Measurements from ENCODE around the gene PSMD11.
"Not testable (repeated sequence)": the region's sequence is repeated elsewhere in the genome, so short reads cannot be mapped to it uniquely, and the experiment has no call there.

Gene PSMD11

GRCh38 chr17:32519228-32520103 lies 75.2 kb downstream of the PSMD11 start:
- peak; percentile 58 for DNase-seq (ENCODE audit: extremely low spot score)
- CTCF ChIA-PET: no interaction called here
- no peak for TF ChIP-seq LEF1 (IDR thresholded peaks at IDR 0.05; ENCODE audit: borderline replicate concordance)
- no peak for TF ChIP-seq FOXA1 (IDR thresholded peaks at IDR 0.05)
- no peak for TF ChIP-seq PKNOX1 (IDR thresholded peaks at IDR 0.05)
- no peak for TF ChIP-seq SP1 (IDR thresholded peaks at IDR 0.05)
- no peak for TF ChIP-seq HDGF (IDR thresholded peaks at IDR 0.05; ENCODE audit: borderline replicate concordance)
- no peak for TF ChIP-seq L3MBTL2 (conservative IDR thresholded peaks at IDR 0.05)
- TF ChIP-seq ARNT (IDR thresholded peaks at IDR 0.05): no peak
- TF ChIP-seq SUZ12 (IDR thresholded peaks at IDR 0.05): no peak
- TF ChIP-seq CTBP1 (IDR thresholded peaks at IDR 0.05; ENCODE audit: borderline replicate concordance): no peak
- TF ChIP-seq TARDBP (IDR thresholded peaks at IDR 0.05): no peak
- TF ChIP-seq FOXM1 (IDR thresholded peaks at IDR 0.05; ENCODE audit: borderline replicate concordance): no peak
- no peak for TF ChIP-seq FOXK2 (IDR thresholded peaks at IDR 0.05)
- TF ChIP-seq ZNF384 (IDR thresholded peaks at IDR 0.05): no peak
- TF ChIP-seq BHLHE40 (IDR thresholded peaks at IDR 0.05; ENCODE audit: borderline replicate concordance): no peak
- TF ChIP-seq ELF4 (IDR thresholded peaks at IDR 0.05): no peak
- no peak for TF ChIP-seq NFRKB (IDR thresholded peaks at IDR 0.05)
- POLR2A ChIA-PET: interaction anchor here (0.8 to 1.1 kb wide), 2 partner anchors 23 to 32 kb away, joined by 3 to 5 read pairs; partner anchors contain the start of gene CDK5R1

GRCh38 chr17:32520104-32520701 lies 75.9 kb downstream of the PSMD11 start:
- POLR2A ChIA-PET: interaction anchor here (0.8 to 1.1 kb wide), 2 partner anchors 24 to 33 kb away, joined by 3 to 5 read pairs; partner anchors contain the start of gene CDK5R1
- CTCF ChIA-PET: no interaction called here
- DNase-seq (ENCODE audit: extremely low spot score): no peak
- TF ChIP-seq FOXM1 (IDR thresholded peaks at IDR 0.05; ENCODE audit: borderline replicate concordance) (no peak), TARDBP (IDR thresholded peaks at IDR 0.05) (no peak), ELF4 (IDR thresholded peaks at IDR 0.05) (no peak), HDGF (IDR thresholded peaks at IDR 0.05; ENCODE audit: borderline replicate concordance) (no peak), CTBP1 (IDR thresholded peaks at IDR 0.05; ENCODE audit: borderline replicate concordance) (no peak), L3MBTL2 (conservative IDR thresholded peaks at IDR 0.05) (no peak), ARNT (IDR thresholded peaks at IDR 0.05) (no peak), SUZ12 (IDR thresholded peaks at IDR 0.05) (no peak), FOXA1 (IDR thresholded peaks at IDR 0.05) (no peak)

- POLR2A ChIA-PET: no interaction called here
- CTCF ChIA-PET: no interaction called here
- no peak for DNase-seq (ENCODE audit: extremely low spot score)
- TF ChIP-seq ARNT (IDR thresholded peaks at IDR 0.05): no peak
- no peak for TF ChIP-seq FOXA1 (IDR thresholded peaks at IDR 0.05)
Observed at GRCh38 chr17:32520737-32521404, 76.6 kb downstream of the PSMD11 start.

GRCh38 chr17:32523017-32523680 lies 78.8 kb downstream of the PSMD11 start:
- POLR2A ChIA-PET: no interaction called here
- DNase-seq (ENCODE audit: extremely low spot score): no peak
- TF ChIP-seq ZNF384 (IDR thresholded peaks at IDR 0.05): no peak
- no peak for TF ChIP-seq BHLHE40 (IDR thresholded peaks at IDR 0.05; ENCODE audit: borderline replicate concordance)
- TF ChIP-seq TARDBP (IDR thresholded peaks at IDR 0.05): no peak
- TF ChIP-seq FOXK2 (IDR thresholded peaks at IDR 0.05): no peak
- no peak for TF ChIP-seq ARNT (IDR thresholded peaks at IDR 0.05)
- TF ChIP-seq SUZ12 (IDR thresholded peaks at IDR 0.05): no peak
- no peak for TF ChIP-seq FOXM1 (IDR thresholded peaks at IDR 0.05; ENCODE audit: borderline replicate concordance)
- TF ChIP-seq CTBP1 (IDR thresholded peaks at IDR 0.05; ENCODE audit: borderline replicate concordance): no peak
- CTCF ChIA-PET: no interaction called here

- TF ChIP-seq LEF1 (IDR thresholded peaks at IDR 0.05; ENCODE audit: borderline replicate concordance) (no peak), SUZ12 (IDR thresholded peaks at IDR 0.05) (no peak), FOXM1 (IDR thresholded peaks at IDR 0.05; ENCODE audit: borderline replicate concordance) (no peak), PKNOX1 (IDR thresholded peaks at IDR 0.05) (no peak), ARNT (IDR thresholded peaks at IDR 0.05) (no peak), FOXA1 (IDR thresholded peaks at IDR 0.05) (no peak), SP1 (IDR thresholded peaks at IDR 0.05) (no peak), NFRKB (IDR thresholded peaks at IDR 0.05) (no peak), ELF4 (IDR thresholded peaks at IDR 0.05) (no peak), BHLHE40 (IDR thresholded peaks at IDR 0.05; ENCODE audit: borderline replicate concordance) (no peak), L3MBTL2 (conservative IDR thresholded peaks at IDR 0.05) (no peak), HDGF (IDR thresholded peaks at IDR 0.05; ENCODE audit: borderline replicate concordance) (no peak), ZNF384 (IDR thresholded peaks at IDR 0.05) (no peak)
- DNase-seq (ENCODE audit: extremely low spot score): no peak
- ChIA-PET CTCF (no interaction called here), POLR2A (no interaction called here)
Observed at GRCh38 chr17:32523827-32524552, 79.7 kb downstream of the PSMD11 start.

- CTCF ChIA-PET; DNase-seq (ENCODE audit: extremely low spot score); POLR2A ChIA-PET: not testable (repeated sequence)
Observed at GRCh38 chr17:32524553-32524880, 80.2 kb downstream of the PSMD11 start.
